ENCODE measurements around the gene OR2H2. TPM values are rescaled to one million over a fixed set of nuclear protein-coding genes. Genes with fewer than 3 reads are reported as not detected.

The OR2H2 gene
- total RNA-seq, 1 donor, result not detected

DNA sequence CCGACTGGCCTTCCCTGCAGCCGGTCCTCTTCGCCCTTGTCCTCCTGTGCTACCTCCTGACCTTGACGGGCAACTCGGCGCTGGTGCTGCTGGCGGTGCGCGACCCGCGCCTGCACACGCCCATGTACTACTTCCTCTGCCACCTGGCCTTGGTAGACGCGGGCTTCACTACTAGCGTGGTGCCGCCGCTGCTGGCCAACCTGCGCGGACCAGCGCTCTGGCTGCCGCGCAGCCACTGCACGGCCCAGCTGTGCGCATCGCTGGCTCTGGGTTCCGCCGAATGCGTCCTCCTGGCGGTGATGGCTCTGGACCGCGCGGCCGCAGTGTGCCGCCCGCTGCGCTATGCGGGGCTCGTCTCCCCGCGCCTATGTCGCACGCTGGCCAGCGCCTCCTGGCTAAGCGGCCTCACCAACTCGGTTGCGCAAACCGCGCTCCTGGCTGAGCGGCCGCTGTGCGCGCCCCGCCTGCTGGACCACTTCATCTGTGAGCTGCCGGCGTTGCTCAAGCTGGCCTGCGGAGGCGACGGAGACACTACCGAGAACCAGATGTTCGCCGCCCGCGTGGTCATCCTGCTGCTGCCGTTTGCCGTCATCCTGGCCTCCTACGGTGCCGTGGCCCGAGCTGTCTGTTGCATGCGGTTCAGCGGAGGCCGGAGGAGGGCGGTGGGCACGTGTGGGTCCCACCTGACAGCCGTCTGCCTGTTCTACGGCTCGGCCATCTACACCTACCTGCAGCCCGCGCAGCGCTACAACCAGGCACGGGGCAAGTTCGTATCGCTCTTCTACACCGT is 31.5 kb upstream of the OR2H2 start:
- peak overlapping the region; percentile 58 for H3K4me2 ChIP-seq (ENCODE audit: insufficient read depth, low read length)
- no peaks in the 10 kb centered on the region for H3K9me3 ChIP-seq (ENCODE audit: low read depth, low read length)
- no peaks in the 10 kb centered on the region for H4K20me1 ChIP-seq (ENCODE audit: insufficient read depth, low read length)
- no peak overlapping the region for H3K27ac ChIP-seq (ENCODE audit: low read depth, low read length)
- no peaks in the 10 kb centered on the region for H3K79me2 ChIP-seq (ENCODE audit: insufficient read depth, low read length)
- TF ChIP-seq, protein P1, sequence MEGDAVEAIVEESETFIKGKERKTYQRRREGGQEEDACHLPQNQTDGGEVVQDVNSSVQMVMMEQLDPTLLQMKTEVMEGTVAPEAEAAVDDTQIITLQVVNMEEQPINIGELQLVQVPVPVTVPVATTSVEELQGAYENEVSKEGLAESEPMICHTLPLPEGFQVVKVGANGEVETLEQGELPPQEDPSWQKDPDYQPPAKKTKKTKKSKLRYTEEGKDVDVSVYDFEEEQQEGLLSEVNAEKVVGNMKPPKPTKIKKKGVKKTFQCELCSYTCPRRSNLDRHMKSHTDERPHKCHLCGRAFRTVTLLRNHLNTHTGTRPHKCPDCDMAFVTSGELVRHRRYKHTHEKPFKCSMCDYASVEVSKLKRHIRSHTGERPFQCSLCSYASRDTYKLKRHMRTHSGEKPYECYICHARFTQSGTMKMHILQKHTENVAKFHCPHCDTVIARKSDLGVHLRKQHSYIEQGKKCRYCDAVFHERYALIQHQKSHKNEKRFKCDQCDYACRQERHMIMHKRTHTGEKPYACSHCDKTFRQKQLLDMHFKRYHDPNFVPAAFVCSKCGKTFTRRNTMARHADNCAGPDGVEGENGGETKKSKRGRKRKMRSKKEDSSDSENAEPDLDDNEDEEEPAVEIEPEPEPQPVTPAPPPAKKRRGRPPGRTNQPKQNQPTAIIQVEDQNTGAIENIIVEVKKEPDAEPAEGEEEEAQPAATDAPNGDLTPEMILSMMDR (IDR thresholded peaks at IDR 0.05; ENCODE audit: extremely low read depth, low read depth, low read length), result no peak
- H3K4me3 ChIP-seq (ENCODE audit: insufficient read depth, low read length), result peak overlapping the region; percentile 28
- peaks cover 23% of the 10 kb centered on the region for H3K27me3 ChIP-seq (ENCODE audit: insufficient read depth, low read length)
- peaks cover 3% of the 10 kb centered on the region for H3K4me1 ChIP-seq (ENCODE audit: insufficient read depth, low read length)
- DNase-seq (ENCODE audit: insufficient read length, low spot score, missing footprints), result peak; percentile 89
- H3K36me3 ChIP-seq (ENCODE audit: insufficient read depth, low read length), result no peaks in the 10 kb centered on the region
- H2AFZ ChIP-seq (ENCODE audit: low read length), result peak overlapping the region; percentile 29

DNA sequence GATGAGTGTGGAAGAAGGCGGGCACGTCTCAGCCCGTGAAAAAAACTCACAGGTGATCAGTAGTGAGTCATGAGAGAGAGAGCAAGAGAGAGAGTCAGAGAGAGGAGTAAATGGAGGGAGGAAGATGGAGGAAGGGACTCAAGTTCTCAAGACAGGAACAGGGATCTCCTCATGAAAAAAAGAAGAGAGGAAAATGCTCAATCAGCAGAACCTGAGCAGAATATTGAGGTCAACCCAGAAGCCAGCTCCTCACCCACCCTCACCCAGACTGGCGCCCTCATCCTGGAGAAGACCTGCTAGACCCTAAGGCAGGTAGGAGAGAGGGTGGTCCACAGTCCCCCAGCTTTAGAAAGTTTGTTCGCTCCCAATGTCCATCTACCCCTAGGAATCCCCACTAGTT is 30.2 kb upstream of the OR2H2 start:
- Histone ChIP-seq H3K36me3 (ENCODE audit: insufficient read depth, low read length) (no peaks in the 10 kb centered on the region), H3K4me2 (ENCODE audit: insufficient read depth, low read length) (no peak overlapping the region), H3K9me3 (ENCODE audit: low read depth, low read length) (no peaks in the 10 kb centered on the region), H3K27ac (ENCODE audit: low read depth, low read length) (no peak overlapping the region), H3K27me3 (ENCODE audit: insufficient read depth, low read length) (peaks cover 23% of the 10 kb centered on the region), H3K4me3 (ENCODE audit: insufficient read depth, low read length) (no peak overlapping the region), H4K20me1 (ENCODE audit: insufficient read depth, low read length) (no peaks in the 10 kb centered on the region), H3K79me2 (ENCODE audit: insufficient read depth, low read length) (no peaks in the 10 kb centered on the region), H3K4me1 (ENCODE audit: insufficient read depth, low read length) (peaks cover 3% of the 10 kb centered on the region), H2AFZ (ENCODE audit: low read length) (no peak overlapping the region)
- TF ChIP-seq, protein P1 (IDR thresholded peaks at IDR 0.05; ENCODE audit: extremely low read depth, low read depth, low read length), result no peak
- DNase-seq (ENCODE audit: insufficient read length, low spot score, missing footprints), result no peak

DNA sequence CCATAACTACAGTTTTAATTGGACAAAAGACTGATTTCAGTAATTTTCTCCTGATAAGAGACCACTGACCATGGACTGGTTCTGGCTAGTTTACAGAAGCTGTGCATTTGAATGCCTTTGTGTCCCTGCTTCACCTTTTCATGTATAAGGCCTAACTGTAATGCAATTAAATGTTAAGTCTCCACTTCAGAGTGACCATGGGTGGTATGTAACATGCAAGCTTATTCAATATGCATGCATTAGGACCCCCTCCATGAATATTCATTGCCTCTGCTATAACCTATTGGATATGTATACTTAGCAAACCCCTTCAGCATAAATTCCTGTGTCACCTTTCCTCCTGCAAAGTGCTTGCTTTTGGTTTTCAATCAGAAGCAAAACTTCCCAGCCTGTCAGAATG is 27.6 kb upstream of the OR2H2 start:
- Histone ChIP-seq H3K27me3 (ENCODE audit: insufficient read depth, low read length) (peaks cover 20% of the 10 kb centered on the region), H4K20me1 (ENCODE audit: insufficient read depth, low read length) (no peaks in the 10 kb centered on the region), H3K4me1 (ENCODE audit: insufficient read depth, low read length) (peaks cover 3% of the 10 kb centered on the region), H3K4me3 (ENCODE audit: insufficient read depth, low read length) (no peak overlapping the region), H3K9me3 (ENCODE audit: low read depth, low read length) (no peaks in the 10 kb centered on the region), H2AFZ (ENCODE audit: low read length) (no peak overlapping the region), H3K27ac (ENCODE audit: low read depth, low read length) (no peak overlapping the region), H3K36me3 (ENCODE audit: insufficient read depth, low read length) (no peaks in the 10 kb centered on the region), H3K4me2 (ENCODE audit: insufficient read depth, low read length) (no peak overlapping the region), H3K79me2 (ENCODE audit: insufficient read depth, low read length) (no peaks in the 10 kb centered on the region)
- TF ChIP-seq, protein P1 (IDR thresholded peaks at IDR 0.05; ENCODE audit: extremely low read depth, low read depth, low read length), result no peak
- DNase-seq (ENCODE audit: insufficient read length, low spot score, missing footprints), result peak; percentile 78

DNA sequence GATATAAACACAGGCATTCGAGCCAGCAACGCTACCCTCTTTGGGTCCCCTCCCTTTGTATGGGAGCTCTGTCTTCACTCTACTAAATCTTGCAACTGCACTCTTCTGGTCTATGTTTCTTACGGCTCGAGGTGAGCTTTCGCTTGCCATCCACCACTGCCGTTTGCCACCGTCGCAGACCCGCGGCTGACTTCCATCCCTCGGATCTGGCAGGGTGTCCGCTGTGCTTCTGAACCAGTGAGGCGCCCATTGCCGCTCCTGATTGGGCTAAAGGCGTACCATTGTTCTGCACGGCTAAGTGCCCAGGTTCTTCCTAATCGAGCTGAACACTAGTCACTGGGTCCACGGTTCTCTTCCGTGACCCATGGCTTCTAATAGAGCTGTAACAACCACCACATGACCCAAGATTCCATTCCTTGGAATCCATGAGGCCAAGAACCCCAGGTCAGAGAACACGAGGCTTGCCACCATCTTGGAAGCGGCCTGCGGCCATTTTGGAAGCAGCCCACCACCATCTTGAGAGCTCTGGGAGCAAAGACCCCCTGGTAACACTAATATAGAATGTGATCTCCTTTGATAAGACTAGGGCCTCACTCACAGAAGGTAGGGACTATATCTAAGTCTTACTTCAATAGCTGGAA is 26.4 kb upstream of the OR2H2 start:
- Histone ChIP-seq H3K4me3 (ENCODE audit: insufficient read depth, low read length) (no peak overlapping the region), H3K36me3 (ENCODE audit: insufficient read depth, low read length) (no peaks in the 10 kb centered on the region), H3K27ac (ENCODE audit: low read depth, low read length) (no peak overlapping the region), H3K4me2 (ENCODE audit: insufficient read depth, low read length) (no peak overlapping the region), H3K9me3 (ENCODE audit: low read depth, low read length) (no peaks in the 10 kb centered on the region), H2AFZ (ENCODE audit: low read length) (no peak overlapping the region), H4K20me1 (ENCODE audit: insufficient read depth, low read length) (no peaks in the 10 kb centered on the region), H3K79me2 (ENCODE audit: insufficient read depth, low read length) (no peaks in the 10 kb centered on the region), H3K27me3 (ENCODE audit: insufficient read depth, low read length) (peaks cover 11% of the 10 kb centered on the region), H3K4me1 (ENCODE audit: insufficient read depth, low read length) (no peaks in the 10 kb centered on the region)
- DNase-seq (ENCODE audit: insufficient read length, low spot score, missing footprints), result no peak
- TF ChIP-seq, protein P1 (IDR thresholded peaks at IDR 0.05; ENCODE audit: extremely low read depth, low read depth, low read length), result no peak

Data from osteoblast (primary cell).